PC-3 (cell line): ENCODE data around the gene TRIM10. TPM values are rescaled to one million over a fixed set of nuclear protein-coding genes. Genes with fewer than 3 reads are reported as not detected.
"Not testable (repeated sequence)": the region's sequence is repeated elsewhere in the genome, so short reads cannot be mapped to it uniquely, and the experiment has no call there.

Source experiments
- ATAC-seq: fragments of 200-7000 bp; cut with Tn5 transposase; 2 replicates; pipeline ENCODE4 v1.9.1; 2020; ENCODE audit warnings: mild to moderate bottlenecking, moderate library complexity
- BruUV-seq: library from RNA; stranded (reverse); fragments of 400-500 nt; replicated peaks from 2 replicates; lab custom pipeline; 2021; lab: Mats Ljungman, UMichigan
- CTCF ChIA-PET: fragments of 300-600 bp; sonication (Branson Sonifier 250); formaldehyde crosslinking; loops from one replicate; lab custom pipeline; 2022; ENCODE audit warnings: antibody characterized with exemption; lab: Charles Lee
- POLR2A ChIA-PET: fragments of 300-600 bp; sonication (Branson Sonifier 250); formaldehyde crosslinking; loops from one replicate; lab custom pipeline; 2022; ENCODE audit warnings: antibody characterized with exemption; ENCODE audit not compliant: unreplicated experiment; lab: Charles Lee
- DNase-seq: peaks from one replicate; pipeline ENCODE4 v3.0.0-alpha.2; 2015
- H2AFZ ChIP-seq: fragments of 300-600 bp; sonication (generic); 2 replicates; pipeline ENCODE4 v1.6.0; 2016; ENCODE audit warnings: antibody characterized with exemption, low read length
- H3F3A ChIP-seq: fragments of 300-600 bp; sonication (generic); one replicate; pipeline ENCODE4 v1.6.0; 2017; ENCODE audit warnings: antibody characterized with exemption, low read length, control low read depth, mild to moderate bottlenecking; ENCODE audit not compliant: unreplicated experiment
- H3K27ac ChIP-seq: fragments of 300-600 bp; sonication (generic); 2 replicates; pipeline ENCODE4 v1.5.1; 2016; ENCODE audit warnings: mild to moderate bottlenecking, low read length
- H3K27me3 ChIP-seq: fragments of 300-600 bp; sonication (generic); 2 replicates; pipeline ENCODE4 v1.6.1; 2016; ENCODE audit warnings: low read length, mixed read lengths
- H3K36me3 ChIP-seq: fragments of 300-600 bp; sonication (generic); 2 replicates; pipeline ENCODE4 v1.6.1; 2016; ENCODE audit warnings: low read depth, mixed run types, low read length, mixed read lengths
- H3K4me1 ChIP-seq: fragments of 300-600 bp; sonication (generic); 2 replicates; pipeline ENCODE4 v1.5.1; 2016; ENCODE audit warnings: low read length; ENCODE audit not compliant: insufficient read depth
- H3K4me2 ChIP-seq: fragments of 300-600 bp; sonication (generic); 2 replicates; pipeline ENCODE4 v1.6.0; 2016; ENCODE audit warnings: low read length
- H3K4me3 ChIP-seq: fragments of 300-600 bp; sonication (generic); 2 replicates; pipeline ENCODE4 v1.5.1; 2016; ENCODE audit warnings: mild to moderate bottlenecking, low read length, mixed read lengths
- H3K79me2 ChIP-seq: fragments of 300-600 bp; sonication (generic); 2 replicates; pipeline ENCODE4 v1.6.1; 2017; ENCODE audit warnings: low read length, mixed read lengths
- H3K9ac ChIP-seq: fragments of 300-600 bp; sonication (generic); 2 replicates; pipeline ENCODE4 v1.6.0; 2016; ENCODE audit warnings: mild to moderate bottlenecking, low read length
- H3K9me2 ChIP-seq: fragments of 300-600 bp; sonication (generic); replicated peaks from 2 replicates; pipeline ENCODE4 v1.6.1; 2016; ENCODE audit warnings: mixed run types, low read length, mixed read lengths
- H3K9me3 ChIP-seq: fragments of 300-600 bp; sonication (generic); 2 replicates; pipeline ENCODE4 v1.6.1; 2016; ENCODE audit warnings: low read length, mixed read lengths
- H4K20me1 ChIP-seq: fragments of 300-600 bp; sonication (generic); 2 replicates; pipeline ENCODE4 v1.6.1; 2016; ENCODE audit warnings: low read length, mixed read lengths
- EZH2 ChIP-seq: fragments of 300-600 bp; sonication (generic); IDR thresholded peaks from one replicate; pipeline ENCODE4 v1.6.1; 2017; ENCODE audit warnings: antibody characterized with exemption, mild to moderate bottlenecking, low read length; ENCODE audit not compliant: unreplicated experiment
- EZH2phosphoT487 ChIP-seq: fragments of 300-600 bp; sonication (generic); IDR thresholded peaks from 2 replicates; pipeline ENCODE4 v1.6.1; 2018; ENCODE audit warnings: mild to moderate bottlenecking, antibody characterized with exemption, low read length, borderline replicate concordance
- intact Hi-C: fragments of 100-400 bp; cut with micrococcal nuclease; formaldehyde crosslinking; loops from 2 replicates; pipeline ENCODE4 v1.9.0; 2023
- total RNA-seq: library from RNA; depleted of rRNA; stranded (reverse); fragments of >200 nt; gene quantifications from 2 replicates; pipeline ENCODE4 v1.2.3, GENCODE V29; 2014
- TF ChIP-seq, protein P1 (sequence below): fragments of 300-600 bp; sonication (generic); conservative IDR thresholded peaks from 2 replicates; pipeline ENCODE4 v1.5.1; 2017; ENCODE audit warnings: antibody characterized with exemption, low read depth, mild to moderate bottlenecking, low read length

Gene TRIM10
- total RNA-seq, 1 experiment from 2014 or later = not detected

- no peaks in the 10 kb centered on the region for H3K36me3 ChIP-seq
- CTCF ChIA-PET = no interaction called here
- no peak for DNase-seq
- H3K4me3 ChIP-seq = no peak overlapping the region
- no peak overlapping the region for H3K9ac ChIP-seq
- no peaks in the 10 kb centered on the region for H3K9me2 ChIP-seq
- BruUV-seq = no TSS peak
- peaks cover 11% of the 10 kb centered on the region; the same call in 1 of the 2 replicates for H3K27me3 ChIP-seq
- no peaks in the 10 kb centered on the region for H3K9me3 ChIP-seq
- TF ChIP-seq, protein P1, sequence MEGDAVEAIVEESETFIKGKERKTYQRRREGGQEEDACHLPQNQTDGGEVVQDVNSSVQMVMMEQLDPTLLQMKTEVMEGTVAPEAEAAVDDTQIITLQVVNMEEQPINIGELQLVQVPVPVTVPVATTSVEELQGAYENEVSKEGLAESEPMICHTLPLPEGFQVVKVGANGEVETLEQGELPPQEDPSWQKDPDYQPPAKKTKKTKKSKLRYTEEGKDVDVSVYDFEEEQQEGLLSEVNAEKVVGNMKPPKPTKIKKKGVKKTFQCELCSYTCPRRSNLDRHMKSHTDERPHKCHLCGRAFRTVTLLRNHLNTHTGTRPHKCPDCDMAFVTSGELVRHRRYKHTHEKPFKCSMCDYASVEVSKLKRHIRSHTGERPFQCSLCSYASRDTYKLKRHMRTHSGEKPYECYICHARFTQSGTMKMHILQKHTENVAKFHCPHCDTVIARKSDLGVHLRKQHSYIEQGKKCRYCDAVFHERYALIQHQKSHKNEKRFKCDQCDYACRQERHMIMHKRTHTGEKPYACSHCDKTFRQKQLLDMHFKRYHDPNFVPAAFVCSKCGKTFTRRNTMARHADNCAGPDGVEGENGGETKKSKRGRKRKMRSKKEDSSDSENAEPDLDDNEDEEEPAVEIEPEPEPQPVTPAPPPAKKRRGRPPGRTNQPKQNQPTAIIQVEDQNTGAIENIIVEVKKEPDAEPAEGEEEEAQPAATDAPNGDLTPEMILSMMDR = no peak
- TF ChIP-seq EZH2 = no peak
- no peak for TF ChIP-seq EZH2phosphoT487
- H4K20me1 ChIP-seq = no peaks in the 10 kb centered on the region
- no peaks in the 10 kb centered on the region for H3K79me2 ChIP-seq
- no peak overlapping the region for H3K4me2 ChIP-seq
- H3F3A ChIP-seq = no peaks in the 10 kb centered on the region
- intact Hi-C loops = no loop called here
- no peak for ATAC-seq
- no peaks in the 10 kb centered on the region for H3K4me1 ChIP-seq
- H3K27ac ChIP-seq = no peak overlapping the region
- POLR2A ChIA-PET = no interaction called here
- no peak overlapping the region for H2AFZ ChIP-seq
Observed at GRCh38 chr6:30144811-30145210, 16.2 kb downstream of the TRIM10 start.

DNA sequence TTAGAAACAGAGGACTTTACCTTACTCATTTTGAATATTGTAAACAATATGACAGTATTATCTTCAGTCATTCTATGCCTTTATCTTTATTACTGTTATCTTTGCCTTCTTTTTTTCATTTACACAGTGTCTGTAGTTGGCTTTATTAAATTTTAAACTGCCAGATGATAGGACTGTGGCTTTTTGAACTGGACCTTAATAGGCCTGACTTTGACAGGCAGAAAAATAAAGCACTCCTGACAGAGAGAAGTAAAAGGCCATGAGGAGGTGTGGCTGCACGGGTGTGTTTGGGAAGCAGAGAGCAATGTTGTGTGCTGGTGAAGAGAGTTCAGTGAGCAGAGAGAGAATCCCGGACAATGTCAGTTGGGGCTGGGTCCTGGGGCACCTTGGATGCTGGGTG, 17.2 kb downstream of the TRIM10 start:
- BruUV-seq = no TSS peak
- intact Hi-C loops = no loop called here
- no peak overlapping the region for H2AFZ ChIP-seq
- no peak overlapping the region for H3K4me3 ChIP-seq
- H3K79me2 ChIP-seq = no peaks in the 10 kb centered on the region
- H3K27ac ChIP-seq = no peak overlapping the region
- H3K9ac ChIP-seq = no peak overlapping the region
- H3K36me3 ChIP-seq = no peaks in the 10 kb centered on the region
- no peaks in the 10 kb centered on the region for H3F3A ChIP-seq
- no peaks in the 10 kb centered on the region for H4K20me1 ChIP-seq
- ChIA-PET CTCF (no interaction called here), POLR2A (no interaction called here)
- DNase-seq (no peak), ATAC-seq (no peak)
- peaks cover 11% of the 10 kb centered on the region; the same call in 1 of the 2 replicates for H3K27me3 ChIP-seq
- no peaks in the 10 kb centered on the region for H3K9me3 ChIP-seq
- TF ChIP-seq EZH2 (no peak), EZH2phosphoT487 (no peak)
- TF ChIP-seq, protein P1 = no peak
- H3K4me1 ChIP-seq = no peaks in the 10 kb centered on the region
- H3K9me2 ChIP-seq = no peaks in the 10 kb centered on the region
- no peak overlapping the region for H3K4me2 ChIP-seq

- TF ChIP-seq, protein P1 = no peak
- no peak for TF ChIP-seq EZH2phosphoT487
- Histone ChIP-seq H3K4me3 (no peak overlapping the region), H3K4me2 (no peak overlapping the region), H3K27ac (no peak overlapping the region), H3K9ac (no peak overlapping the region), H4K20me1 (no peaks in the 10 kb centered on the region), H3K9me2 (no peaks in the 10 kb centered on the region), H3K27me3 (peaks cover 11% of the 10 kb centered on the region; the same call in 1 of the 2 replicates), H3K4me1 (no peaks in the 10 kb centered on the region), H3K36me3 (no peaks in the 10 kb centered on the region), H2AFZ (no peak overlapping the region), H3K9me3 (no peaks in the 10 kb centered on the region), H3F3A (no peaks in the 10 kb centered on the region), H3K79me2 (no peaks in the 10 kb centered on the region)
- DNase-seq = no peak
- CTCF ChIA-PET = interaction anchor here (0.7 kb wide), 1 partner anchor 344 kb away, joined by 4 read pairs; no protein-coding TSS in a partner anchor
- ATAC-seq = no peak
- POLR2A ChIA-PET = no interaction called here
- no TSS peak for BruUV-seq
- intact Hi-C loops = no loop called here
Observed at GRCh38 chr6:30142665-30143064, 18.3 kb downstream of the TRIM10 start.

GRCh38 chr6:30140240-30140639, 20.8 kb downstream of the TRIM10 start:
- H3K36me3 ChIP-seq, DNase-seq, H3K79me2 ChIP-seq, intact Hi-C loops, BruUV-seq, H3K9me2 ChIP-seq, H3K27ac ChIP-seq, ATAC-seq, POLR2A ChIA-PET, H3F3A ChIP-seq, CTCF ChIA-PET, H3K9me3 ChIP-seq, H3K4me2 ChIP-seq, H3K4me3 ChIP-seq, H3K9ac ChIP-seq, H4K20me1 ChIP-seq, H2AFZ ChIP-seq, H3K4me1 ChIP-seq: not testable (repeated sequence)
- peaks cover 11% of the 10 kb centered on the region; the same call in 1 of the 2 replicates for H3K27me3 ChIP-seq
